Mesenteric fat pad (tissue), 1 donor: ENCODE data around the gene CHRDL2. TPM values are rescaled to one million over a fixed set of nuclear protein-coding genes. Genes with fewer than 3 reads are reported as not detected.

Experiments used
- DNase-seq: peaks from one replicate; pipeline ENCODE4 v3.0.0-alpha.2; 2020; ENCODE audit warnings: low spot score
- total RNA-seq: library from RNA; stranded (reverse); fragmentation: NEBNext Ultra II Directional; extraction: Animal tissue kit (Norgen Biotek cat#: 25700); gene quantifications from one replicate; pipeline ENCODE4 v1.2.1, GENCODE V29; 2021
- donor health status: DM: yes; HTN: yes; CAD: no.

CHRDL2 gene
- total RNA-seq, 1 donor from 2014 or later = 0.67 TPM

- no peak for DNase-seq
Observed at GRCh38 chr11:74713686-74714085, 17.5 kb downstream of the CHRDL2 start.

DNA sequence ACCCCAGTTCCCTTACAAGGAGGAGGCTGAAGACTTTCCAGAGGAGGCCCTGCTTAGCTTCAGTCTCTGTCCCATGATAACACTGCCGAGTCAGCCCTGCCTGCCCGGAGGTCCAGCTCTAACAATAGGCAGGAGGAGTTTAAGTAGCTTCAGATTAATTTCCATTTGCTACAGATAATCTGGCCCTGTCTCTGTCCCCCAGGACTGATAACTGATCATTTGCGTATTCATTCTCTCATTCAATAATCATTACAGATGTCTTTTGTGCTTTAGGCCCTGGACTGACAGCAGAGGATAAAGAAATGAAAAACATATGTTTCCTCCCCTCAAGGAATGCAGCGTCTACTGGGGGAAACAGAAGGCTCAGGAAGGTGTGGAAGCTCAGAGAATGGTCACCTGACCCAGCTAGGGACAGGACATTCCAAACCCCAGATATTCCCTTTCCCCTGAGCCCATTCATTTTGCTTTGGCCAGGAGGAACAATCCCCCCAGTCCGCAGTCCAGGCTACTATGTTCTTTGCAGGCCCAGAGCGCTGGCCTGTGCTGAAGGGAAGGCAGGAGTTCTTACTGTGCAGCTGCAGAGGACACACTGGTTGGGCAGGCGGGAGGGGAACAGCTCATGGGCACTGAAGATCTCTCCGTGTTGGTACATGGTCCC is 20.8 kb downstream of the CHRDL2 start:
- DNase-seq = no peak

- no peak for DNase-seq
Observed at GRCh38 chr11:74709175-74709574, 22.1 kb downstream of the CHRDL2 start.

GRCh38 chr11:74707602-74708510 is 23.4 kb downstream of the CHRDL2 start:
- DNase-seq = no peak

DNA sequence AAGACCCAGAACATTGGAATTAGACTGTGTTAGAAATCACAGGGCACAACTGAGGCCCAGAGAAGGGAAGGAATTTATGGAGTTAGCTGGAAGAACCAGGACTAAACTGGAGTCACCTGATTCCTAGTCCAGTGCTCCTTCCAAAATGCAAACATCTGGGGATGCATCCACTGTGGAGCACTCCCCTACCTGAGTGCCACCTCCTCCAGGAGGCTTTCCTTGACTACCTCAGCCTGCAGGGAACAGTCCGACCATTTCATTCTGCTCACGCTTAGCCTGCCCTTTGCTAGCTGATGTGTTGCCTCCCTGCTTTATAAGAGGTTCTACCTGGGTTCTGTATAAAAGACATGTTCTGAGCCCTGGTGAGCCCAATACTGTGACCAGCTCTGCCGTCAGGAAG is 24.0 kb downstream of the CHRDL2 start:
- no peak for DNase-seq

DNA sequence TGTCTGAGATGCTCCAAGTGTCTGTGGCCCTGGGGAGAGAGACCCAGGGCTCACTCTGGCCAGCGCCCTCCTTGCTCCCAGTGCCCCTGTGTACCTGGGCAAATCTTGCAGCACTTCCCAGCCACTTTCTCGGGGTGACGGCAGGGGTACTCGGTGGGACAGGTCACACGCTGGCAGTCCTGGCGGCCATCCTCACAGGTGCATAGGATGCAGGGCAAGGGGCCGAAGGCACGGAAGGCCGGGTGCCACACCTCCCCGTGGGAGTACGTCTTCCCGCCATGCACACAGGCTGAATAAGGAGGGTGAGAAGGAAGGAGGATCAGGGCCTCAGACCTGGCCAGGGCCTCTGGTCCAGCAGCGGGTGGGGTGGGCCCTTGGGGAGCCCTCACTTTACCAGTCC is 28.0 kb downstream of the CHRDL2 start:
- no peak for DNase-seq

DNA sequence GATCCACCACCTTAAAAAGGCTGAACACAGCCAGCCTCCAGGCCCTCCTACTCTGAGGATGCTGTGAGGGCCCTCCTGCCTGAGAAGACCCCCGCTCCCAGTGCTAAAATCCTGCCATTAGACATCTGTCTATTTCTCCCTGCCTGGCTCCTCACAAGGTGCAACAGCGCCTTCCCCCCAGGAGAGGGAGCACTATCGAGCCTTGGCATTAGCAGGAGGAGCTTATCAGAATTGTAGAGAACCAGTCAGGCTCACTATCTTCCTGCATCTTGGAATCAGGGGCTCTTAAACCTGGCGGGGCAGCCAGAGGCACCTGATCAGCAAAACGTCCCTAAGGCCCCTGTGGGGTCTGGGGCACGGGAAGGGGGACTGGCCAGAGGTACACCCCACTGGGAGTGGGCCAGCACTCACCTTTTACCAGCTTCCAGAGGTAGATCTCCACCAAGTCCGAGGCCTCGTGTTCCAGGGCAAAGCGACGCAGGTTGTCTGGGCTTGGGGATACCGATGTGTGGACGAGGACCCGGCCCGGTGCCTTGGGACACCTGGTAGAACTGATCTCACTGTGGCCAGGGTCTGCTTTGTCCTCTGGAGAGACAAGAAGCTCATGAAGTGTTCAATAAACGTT is 28.7 kb downstream of the CHRDL2 start:
- DNase-seq = no peak

DNA sequence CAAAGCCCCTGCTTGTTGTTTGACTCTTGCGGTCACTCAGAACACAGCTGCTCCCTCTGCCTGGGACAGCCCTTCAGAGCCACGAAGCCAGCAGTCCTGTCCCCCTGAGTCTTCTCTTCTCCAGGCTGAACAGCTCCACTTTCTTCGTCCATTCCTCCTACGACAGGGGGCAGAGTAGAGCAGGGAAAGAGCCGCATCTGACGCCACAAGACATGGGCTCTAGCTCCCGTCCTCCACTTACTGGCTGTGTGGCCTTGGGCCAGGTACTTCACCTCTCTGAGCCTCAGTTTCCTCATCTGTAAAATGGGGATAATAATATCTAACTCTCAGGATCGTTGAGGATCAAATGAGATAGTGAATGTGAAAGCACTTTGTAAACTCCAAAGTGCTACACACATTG is 29.9 kb downstream of the CHRDL2 start:
- no peak for DNase-seq

DNA sequence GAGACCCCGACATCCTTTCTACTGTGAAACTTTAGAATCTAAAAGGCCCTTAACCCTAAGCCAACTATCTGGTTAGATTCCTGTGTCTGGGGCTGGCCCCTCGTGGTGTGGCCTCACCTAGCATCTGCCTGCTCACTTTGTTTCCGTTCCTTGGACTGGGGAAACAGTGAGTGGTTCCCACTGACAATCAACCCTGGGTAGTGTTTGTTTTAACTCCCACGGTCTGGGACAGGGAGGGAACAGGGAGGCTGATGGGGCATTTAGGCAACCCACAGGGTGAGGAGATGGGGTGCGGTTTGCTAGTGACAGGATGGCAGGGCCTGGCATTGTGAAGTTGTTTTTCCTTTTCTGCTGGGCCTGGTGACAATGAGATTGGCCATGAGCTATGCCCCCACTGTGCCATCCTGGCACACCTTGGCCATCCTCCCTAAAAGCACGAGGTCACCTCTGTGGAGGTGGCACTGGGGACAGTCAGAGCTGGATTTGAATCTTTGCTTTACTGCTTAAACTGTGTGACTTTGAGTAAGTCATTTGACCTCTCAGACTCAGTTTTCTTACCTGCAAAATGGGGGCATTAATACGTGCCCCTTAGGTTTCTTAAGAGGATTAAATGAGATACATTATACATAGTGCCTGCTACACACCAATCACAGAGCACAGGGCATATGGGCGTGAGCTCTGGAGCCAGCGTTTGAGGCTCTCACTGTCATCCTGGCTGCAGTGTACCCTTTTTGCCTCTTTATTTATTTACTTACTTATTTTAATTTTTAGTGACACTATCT is 31.4 kb downstream of the CHRDL2 start:
- DNase-seq = no peak

DNA sequence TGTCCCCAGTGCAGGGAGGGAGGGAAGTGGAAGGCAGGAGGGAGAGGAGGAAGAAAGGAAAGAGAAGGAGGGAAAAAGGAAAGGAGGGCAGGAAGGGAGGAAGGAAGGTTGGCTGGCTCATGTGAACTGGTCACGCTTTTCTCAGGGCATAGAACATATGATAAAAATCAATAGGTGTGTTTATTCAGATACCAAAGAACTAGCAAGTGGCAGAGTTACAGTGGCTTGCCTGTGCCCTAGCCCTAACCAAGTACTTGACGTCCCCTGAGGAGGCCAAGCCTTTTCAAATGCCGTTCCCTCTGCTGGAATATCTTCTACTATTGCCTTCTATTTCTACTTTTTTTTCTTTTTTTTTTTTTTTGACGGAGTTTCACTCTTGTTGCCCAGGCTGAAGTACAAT is 33.5 kb downstream of the CHRDL2 start:
- DNase-seq = no peak

GRCh38 chr11:74696939-74697675 is 34.1 kb downstream of the CHRDL2 start:
- DNase-seq = no peak

DNA sequence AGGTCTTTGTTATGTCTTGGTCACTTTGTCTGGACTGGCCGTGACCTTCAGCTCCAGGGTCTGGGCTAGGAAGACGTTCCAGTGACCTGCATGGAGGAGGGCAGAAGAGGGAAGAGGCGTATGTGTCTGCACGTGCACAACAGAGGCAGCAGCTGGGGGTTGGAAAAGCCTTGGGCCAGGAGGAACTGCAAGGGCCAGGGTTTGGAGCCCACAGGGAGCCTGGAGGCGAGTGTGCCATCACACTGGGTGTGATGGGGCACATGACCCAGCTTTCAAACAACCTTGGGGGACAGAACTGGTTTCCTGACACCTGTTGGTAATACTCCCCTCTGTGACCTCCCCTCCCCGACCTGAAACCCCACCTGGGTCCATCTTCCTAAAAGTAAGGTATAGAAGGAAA is 34.7 kb downstream of the CHRDL2 start:
- no peak for DNase-seq

DNA sequence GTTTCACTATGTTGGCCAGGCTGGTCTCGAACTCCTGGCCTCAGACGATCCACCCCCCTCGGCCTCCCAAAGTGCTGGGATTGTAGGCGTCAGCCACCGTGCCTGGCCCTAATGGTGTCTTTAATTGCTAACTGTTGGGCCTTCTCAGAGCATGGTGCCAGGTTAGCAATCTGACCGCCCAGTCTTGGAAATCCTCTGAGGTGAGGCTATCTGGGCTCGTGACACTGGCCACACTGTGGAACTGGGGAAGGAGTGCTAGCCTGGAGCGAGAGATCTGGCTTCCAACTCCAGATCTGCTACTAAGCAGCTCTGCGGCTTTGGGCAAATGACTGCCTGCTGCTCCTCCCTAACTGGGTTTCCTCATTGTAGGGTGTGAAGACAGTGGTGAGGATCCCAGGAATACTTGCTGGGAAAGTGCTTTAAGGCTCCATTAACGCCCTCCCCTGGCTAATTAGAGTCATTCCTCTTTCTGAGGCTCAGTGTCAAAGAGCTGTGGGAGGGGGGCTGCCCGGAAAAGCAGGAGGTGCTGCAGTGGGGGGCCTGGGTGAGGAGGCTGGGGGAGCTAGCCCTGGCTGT is 35.4 kb downstream of the CHRDL2 start:
- no peak for DNase-seq

DNA sequence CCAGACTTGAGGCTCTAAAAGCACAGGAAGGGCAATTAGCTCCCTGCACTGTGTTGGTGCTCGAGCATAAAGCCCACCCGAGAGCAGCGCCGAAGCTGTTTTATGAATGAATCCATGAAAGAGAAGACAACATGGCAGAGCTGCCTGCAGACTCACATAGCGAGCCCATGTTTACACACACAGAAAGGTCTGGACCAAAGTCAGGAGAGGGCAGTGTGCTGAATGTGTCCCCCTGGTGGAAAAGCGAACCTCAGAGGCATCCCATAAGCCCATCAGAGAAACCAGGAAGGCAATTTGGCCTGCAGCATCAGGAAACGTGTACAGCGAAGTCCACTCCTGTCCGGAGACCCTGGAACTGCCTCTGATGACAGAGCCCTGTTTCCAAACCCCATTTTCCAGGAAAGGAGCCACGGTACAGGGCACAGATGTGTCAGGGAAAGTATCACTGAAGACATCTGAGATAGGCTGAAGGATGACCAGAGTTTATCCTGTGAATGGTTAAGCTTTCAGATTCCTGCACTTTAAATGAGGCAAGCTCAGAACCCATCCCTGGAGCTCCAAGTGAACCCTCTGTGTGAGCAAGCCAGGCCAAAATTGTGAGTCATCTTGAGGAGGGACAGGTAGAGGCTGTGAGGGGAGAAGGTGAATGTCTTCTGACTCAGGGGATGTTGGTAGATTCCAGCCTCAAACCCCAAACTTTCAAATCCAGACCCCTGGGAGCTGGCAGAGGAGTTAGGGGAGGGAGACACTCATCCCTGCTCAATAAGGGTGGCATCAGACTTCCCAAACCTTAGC is 36.9 kb downstream of the CHRDL2 start:
- no peak for DNase-seq

DNA sequence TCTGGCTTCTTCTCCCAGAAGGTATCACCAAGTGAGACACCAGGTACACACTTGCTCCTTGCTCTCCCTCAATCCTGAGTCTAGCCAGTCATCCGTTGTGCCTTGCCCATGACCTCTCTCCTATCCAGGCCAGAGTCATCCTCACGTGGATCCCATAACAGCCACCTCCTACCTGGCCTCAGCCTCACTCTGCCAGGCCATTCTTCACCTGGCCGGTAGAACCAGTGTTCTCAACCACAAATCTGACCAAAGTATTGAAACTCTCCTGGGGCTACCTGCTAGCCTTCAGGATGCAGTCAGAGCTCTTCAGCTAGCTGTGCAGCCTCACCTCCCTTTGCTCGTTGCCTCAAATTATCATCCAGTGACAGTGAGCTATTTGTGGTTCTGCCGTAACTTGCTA is 37.7 kb downstream of the CHRDL2 start:
- DNase-seq = no peak

GRCh38 chr11:74691755-74692154 is 39.5 kb downstream of the CHRDL2 start:
- DNase-seq = no peak

GRCh38 chr11:74689666-74690065 is 41.6 kb downstream of the CHRDL2 start:
- DNase-seq = no peak

DNA sequence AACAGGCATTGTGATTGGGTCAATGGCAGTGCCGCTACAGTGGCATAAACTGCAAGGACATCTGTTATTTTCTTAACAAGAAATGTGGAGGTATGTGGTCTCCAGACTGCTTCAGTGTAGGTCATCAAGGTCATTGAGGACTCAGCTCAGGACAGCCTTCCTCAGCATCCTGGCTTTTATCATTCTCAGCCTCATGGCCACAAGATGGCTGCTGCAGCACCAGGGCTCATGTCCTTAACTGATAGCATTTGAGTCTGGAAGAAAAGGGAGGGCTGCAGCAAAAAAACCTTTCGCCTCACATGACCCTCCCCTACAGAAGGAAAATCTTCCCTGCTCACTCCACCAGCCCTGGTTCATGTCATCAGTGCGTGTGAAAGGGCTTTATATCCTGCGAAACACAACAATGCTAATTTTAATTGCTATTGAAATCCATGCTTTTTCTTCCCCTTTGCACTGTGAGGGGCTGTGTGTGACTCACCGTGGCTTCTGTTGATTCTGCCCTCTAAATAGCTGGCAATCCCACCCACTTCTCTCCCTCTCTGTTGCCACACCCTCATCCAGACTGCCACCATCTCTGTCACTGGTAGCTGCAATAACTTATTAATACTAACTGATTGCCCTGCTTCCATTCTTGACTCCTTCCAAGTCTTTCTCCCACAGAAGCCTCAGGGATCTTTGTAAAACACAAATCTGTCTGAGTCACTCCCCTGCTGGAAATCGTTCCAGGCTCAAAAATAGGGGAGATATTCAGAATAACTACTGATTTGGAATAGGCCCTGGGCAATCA is 43.8 kb downstream of the CHRDL2 start:
- no peak for DNase-seq

DNA sequence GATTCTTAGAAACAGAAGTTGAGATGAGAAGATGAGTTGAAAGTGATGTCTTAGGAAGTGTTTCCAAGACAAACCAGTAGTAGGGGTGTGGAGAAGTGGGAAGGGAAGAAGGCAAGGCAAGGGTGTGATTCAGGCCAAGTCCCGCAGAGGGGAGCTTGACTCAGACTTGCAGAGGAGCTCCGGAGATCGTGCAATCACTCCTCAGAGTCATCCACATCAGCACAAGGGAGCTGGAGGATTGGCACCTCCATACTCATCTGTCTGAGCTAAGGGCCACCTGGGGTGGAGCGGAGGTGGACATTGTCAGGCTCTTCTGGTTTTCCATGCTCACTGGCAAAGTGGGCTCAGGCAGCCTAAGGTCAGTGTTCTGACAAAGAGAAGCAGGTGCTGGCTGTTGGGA is 44.4 kb downstream of the CHRDL2 start:
- DNase-seq = no peak
